ENCODE measurements around the gene SMR3B.

The SMR3B gene

GRCh38 chr4:70382691-70383181 lies at the start of gene SMR3B:
Gene SMR3B (plus strand): TSS chr4:70383131. CDS start chr4:70384511, 1,380 bp downstream.
- no peak for DNase-seq

GRCh38 chr4:70334681-70335080 lies 48.2 kb upstream of the SMR3B start, which contains the start of gene CABS1:
Gene CABS1 (plus strand): TSS chr4:70334981. CDS start chr4:70335040, 59 bp downstream.
- no peak for DNase-seq

- DNase-seq = no peak
These were observed 46.9 kb upstream of the SMR3B start for GRCh38 chr4:70336043-70336442.

- DNase-seq = no peak
These were observed 45.0 kb upstream of the SMR3B start for GRCh38 chr4:70337886-70338420.

- DNase-seq = no peak
These were observed 26.7 kb upstream of the SMR3B start for GRCh38 chr4:70356185-70356584.

- no peak for DNase-seq
These were observed 23.7 kb upstream of the SMR3B start for GRCh38 chr4:70359115-70359661.

- DNase-seq = no peak
These were observed 22.5 kb upstream of the SMR3B start, which contains the start of gene SMR3A for GRCh38 chr4:70360460-70360859. Gene SMR3A (plus strand): TSS chr4:70360760. CDS start chr4:70362116, 1,356 bp downstream.

- no peak for DNase-seq
These were observed 18.9 kb upstream of the SMR3B start for GRCh38 chr4:70364002-70364401.

GRCh38 chr4:70365479-70365878 lies 17.5 kb upstream of the SMR3B start:
- DNase-seq = no peak

GRCh38 chr4:70367813-70368212 lies 15.1 kb upstream of the SMR3B start:
- DNase-seq = no peak

- no peak for DNase-seq
These were observed 10.9 kb upstream of the SMR3B start for GRCh38 chr4:70371987-70372386.

- DNase-seq = no peak
These were observed 10.2 kb upstream of the SMR3B start for GRCh38 chr4:70372760-70373159.

GRCh38 chr4:70380578-70380977 lies 2.4 kb upstream of the SMR3B start:
- DNase-seq = no peak

- DNase-seq = no peak
These were observed 9.3 kb downstream of the SMR3B start for GRCh38 chr4:70392057-70392776.

GRCh38 chr4:70397580-70397979 lies 14.6 kb downstream of the SMR3B start, which contains the start of gene OPRPN:
Gene OPRPN (plus strand): TSS chr4:70397940. CDS start chr4:70399286, 1,346 bp downstream.
- no peak for DNase-seq

GRCh38 chr4:70399319-70399718 lies 16.4 kb downstream of the SMR3B start:
- DNase-seq = no peak

- DNase-seq = no peak
These were observed 19.8 kb downstream of the SMR3B start for GRCh38 chr4:70402762-70403161.

GRCh38 chr4:70405765-70406164 lies 22.8 kb downstream of the SMR3B start:
- DNase-seq = no peak

- DNase-seq = no peak
These were observed 42.4 kb downstream of the SMR3B start for GRCh38 chr4:70425306-70425705.

GRCh38 chr4:70426789-70427188 lies 43.9 kb downstream of the SMR3B start:
- DNase-seq = no peak

GRCh38 chr4:70437197-70437596 lies 54.3 kb downstream of the SMR3B start:
- DNase-seq = no peak
